B cell (primary cell): ENCODE data around the gene TYROBP. TPM values are rescaled to one million over a fixed set of nuclear protein-coding genes. Genes with fewer than 3 reads are reported as not detected.

ENCODE experiments used
- ATAC-seq: fragments of 200-7000 bp; cut with Tn5 transposase; one replicate; pipeline ENCODE4 v1.10.0; 2021; ENCODE audit warnings: low read depth, mild to moderate bottlenecking, moderate number of reproducible peaks, moderate library complexity
- CTCF ChIA-PET: fragments of 350-600 bp; sonication (Branson Sonifier 250); formaldehyde crosslinking; loops from one replicate; lab custom pipeline; 2021; ENCODE audit warnings: antibody characterized with exemption, inconsistent platforms; lab: Charles Lee
- POLR2A ChIA-PET: fragments of 350-600 bp; sonication (Branson Sonifier 250); formaldehyde crosslinking; loops from one replicate; lab custom pipeline; 2021; ENCODE audit warnings: antibody characterized with exemption; lab: Charles Lee
- DNase-seq: peaks from one replicate; pipeline ENCODE4 v3.0.0; 2013
- H2AFZ ChIP-seq: 2 replicates; pipeline ENCODE4 v1.6.1; 2012; ENCODE audit warnings: mild to moderate bottlenecking, low read depth, low read length; ENCODE audit not compliant: insufficient read depth, poor library complexity, severe bottlenecking
- H3K27ac ChIP-seq, 2 donors: 1 replicate in 1 of 2; 2 replicates in 1 of 2; pipeline ENCODE4 v1.5.1; 2012 to 2013; ENCODE audit warnings: low read length in 2 of 2, mild to moderate bottlenecking in 2 of 2, moderate library complexity in 1 of 2
- H3K27me3 ChIP-seq, 4 experiments: fragments of 200-600 bp in 1 of 4; sonication (generic) in 1 of 4; replicated peaks in 1 of 4; 1 replicate in 2 of 4; 2 replicates in 2 of 4; pipeline versions ENCODE4 v1.6.1 to v1.7.0; 2013 to 2016; ENCODE audit warnings: low read length in 3 of 4, mild to moderate bottlenecking in 2 of 4, mixed read lengths in 1 of 4, moderate library complexity in 1 of 4; ENCODE audit not compliant: insufficient read depth in 4 of 4, control insufficient read depth in 3 of 4; ENCODE audit errors: control extremely low read depth in 1 of 4
- H3K36me3 ChIP-seq, 2 experiments: replicated peaks in 1 of 2; 1 replicate in 1 of 2; 2 replicates in 1 of 2; pipeline versions ENCODE4 v1.6.1 to v1.7.1; 2013; ENCODE audit warnings: low read length in 1 of 2; ENCODE audit not compliant: insufficient read depth in 2 of 2, control insufficient read depth in 1 of 2; ENCODE audit errors: control extremely low read depth in 1 of 2, extremely low read depth in 1 of 2
- H3K4me1 ChIP-seq, 2 donors: fragments of 200-600 bp in 1 of 2; sonication (generic) in 1 of 2; 1 replicate in 1 of 2; 2 replicates in 1 of 2; pipeline versions ENCODE4 v1.5.1 to v1.6.1; 2013 to 2017; ENCODE audit warnings: low read length in 2 of 2; ENCODE audit not compliant: control insufficient read depth in 2 of 2, insufficient read depth in 2 of 2
- H3K4me2 ChIP-seq: replicated peaks from 2 replicates; pipeline ENCODE3; 2012; ENCODE audit warnings: mild to moderate bottlenecking, low read depth, low read length; ENCODE audit not compliant: poor library complexity, severe bottlenecking
- H3K4me3 ChIP-seq, 5 experiments: fragments of 200-600 bp in 1 of 5; sonication (generic) in 1 of 5; 1 replicate in 3 of 5; 2 replicates in 2 of 5; pipeline versions ENCODE4 v1.5.1 to v1.7.0; 2011 to 2016; ENCODE audit warnings: low read length in 4 of 5, mild to moderate bottlenecking in 4 of 5, low read depth in 2 of 5, control low read depth in 1 of 5, moderate library complexity in 1 of 5; ENCODE audit not compliant: insufficient read depth in 1 of 5; ENCODE audit errors: control extremely low read depth in 1 of 5, extremely low read depth in 1 of 5
- H3K79me2 ChIP-seq: fragments of 200-600 bp; sonication (generic); one replicate; pipeline ENCODE4 v1.6.0; 2016; ENCODE audit warnings: low read length; ENCODE audit not compliant: control insufficient read depth, insufficient read depth
- H3K9ac ChIP-seq: fragments of 200-600 bp; sonication (generic); 2 replicates; pipeline ENCODE4 v1.6.1; 2017; ENCODE audit warnings: mild to moderate bottlenecking, low read length, moderate library complexity
- H3K9me3 ChIP-seq, 3 donors: one replicate each; pipeline versions ENCODE4 v1.6.1 to v1.7.1; 2013; ENCODE audit warnings: low read length in 2 of 3; ENCODE audit not compliant: control insufficient read depth in 2 of 3, insufficient read depth in 1 of 3; ENCODE audit errors: control extremely low read depth in 1 of 3
- H4K20me1 ChIP-seq: 2 replicates; pipeline ENCODE4 v1.6.0; 2012; ENCODE audit warnings: mild to moderate bottlenecking, low read length; ENCODE audit not compliant: insufficient read depth, control insufficient read depth, poor library complexity, severe bottlenecking
- H3K27ac Mint-ChIP-seq: one replicate; pipeline ENCODE4 v1.8.0; 2021; ENCODE audit warnings: mixed read lengths
- H3K27me3 Mint-ChIP-seq: one replicate; pipeline ENCODE4 v1.8.0; 2021; ENCODE audit warnings: mixed read lengths
- H3K4me1 Mint-ChIP-seq: one replicate; pipeline ENCODE4 v1.8.0; 2021; ENCODE audit warnings: mixed read lengths
- H3K4me3 Mint-ChIP-seq: one replicate; pipeline ENCODE4 v1.8.0; 2021; ENCODE audit warnings: mixed read lengths
- H3K9me3 Mint-ChIP-seq: one replicate; pipeline ENCODE4 v1.8.0; 2022; ENCODE audit warnings: mixed read lengths; ENCODE audit not compliant: insufficient read depth
- EZH2 ChIP-seq: IDR thresholded peaks from 2 replicates; pipeline ENCODE4 v1.6.1; 2012; ENCODE audit warnings: borderline replicate concordance, low read depth, mild to moderate bottlenecking, moderate library complexity, low read length; ENCODE audit not compliant: insufficient read depth, poor library complexity, severe bottlenecking
- WGBS: methylation state at CpG from one replicate; pipeline ENCODE4 v1.1.5; 2013; ENCODE audit warnings: missing lambda C conversion rate; ENCODE audit not compliant: insufficient coverage; 5-methylcytosine and 5-hydroxymethylcytosine counted together
- intact Hi-C: fragments of 100-400 bp; cut with micrococcal nuclease; formaldehyde crosslinking; loops from one replicate; pipeline ENCODE4 v1.10.0; 2022
- polyA plus RNA-seq: library from polyadenylated mRNA; depleted of rRNA; stranded (reverse); fragments of >200 nt; gene quantifications from 2 replicates; pipeline ENCODE4 v1.2.3, GENCODE V29; 2012
- total RNA-seq, 2 donors: library from RNA; stranded (reverse); fragments of 120-200 nt in 1 of 2; gene quantifications; 1 replicate in 1 of 2; 2 replicates in 1 of 2; pipeline versions ENCODE4 v1.2.3 to v1.2.4, GENCODE V29; 2013 to 2022
- TF ChIP-seq, protein P1 (sequence below): fragments of 200-600 bp; IDR thresholded peaks from one replicate; pipeline ENCODE4 v1.8.0; 2022; ENCODE audit warnings: antibody characterized with exemption, mild to moderate bottlenecking

TYROBP gene
- total and polyA plus RNA-seq, 2 donors (not counting 1 experiment from before 2014, with no cell fraction given) = 2.7 to 25.6 TPM

DNA sequence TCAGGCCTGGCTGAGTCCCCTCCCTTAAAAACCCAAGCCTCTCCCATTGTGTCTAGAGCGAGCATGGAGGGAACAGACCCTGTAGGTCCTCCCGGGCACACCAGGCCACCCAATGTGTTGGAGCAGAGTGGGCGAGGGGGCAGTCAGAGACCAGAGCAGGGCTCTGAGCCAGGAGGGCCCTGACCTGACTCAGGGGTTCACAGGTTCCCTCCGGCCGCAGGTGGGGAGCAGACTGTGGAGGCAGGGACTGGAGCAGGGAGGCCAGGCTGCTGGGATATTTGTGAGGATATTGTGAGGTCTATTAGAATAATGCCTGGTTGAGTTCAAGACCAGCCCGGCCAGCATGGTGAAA is 1.6 kb upstream of the TYROBP start:
- no peak for TF ChIP-seq EZH2
- TF ChIP-seq, protein P1, sequence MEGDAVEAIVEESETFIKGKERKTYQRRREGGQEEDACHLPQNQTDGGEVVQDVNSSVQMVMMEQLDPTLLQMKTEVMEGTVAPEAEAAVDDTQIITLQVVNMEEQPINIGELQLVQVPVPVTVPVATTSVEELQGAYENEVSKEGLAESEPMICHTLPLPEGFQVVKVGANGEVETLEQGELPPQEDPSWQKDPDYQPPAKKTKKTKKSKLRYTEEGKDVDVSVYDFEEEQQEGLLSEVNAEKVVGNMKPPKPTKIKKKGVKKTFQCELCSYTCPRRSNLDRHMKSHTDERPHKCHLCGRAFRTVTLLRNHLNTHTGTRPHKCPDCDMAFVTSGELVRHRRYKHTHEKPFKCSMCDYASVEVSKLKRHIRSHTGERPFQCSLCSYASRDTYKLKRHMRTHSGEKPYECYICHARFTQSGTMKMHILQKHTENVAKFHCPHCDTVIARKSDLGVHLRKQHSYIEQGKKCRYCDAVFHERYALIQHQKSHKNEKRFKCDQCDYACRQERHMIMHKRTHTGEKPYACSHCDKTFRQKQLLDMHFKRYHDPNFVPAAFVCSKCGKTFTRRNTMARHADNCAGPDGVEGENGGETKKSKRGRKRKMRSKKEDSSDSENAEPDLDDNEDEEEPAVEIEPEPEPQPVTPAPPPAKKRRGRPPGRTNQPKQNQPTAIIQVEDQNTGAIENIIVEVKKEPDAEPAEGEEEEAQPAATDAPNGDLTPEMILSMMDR = no peak
- H3K4me3 Mint-ChIP-seq = peak overlapping the region; percentile 68
- DNase-seq (no peak), ATAC-seq (no peak)
- no peaks in the 10 kb centered on the region for H3K36me3 ChIP-seq
- no peaks in the 10 kb centered on the region for H4K20me1 ChIP-seq
- ChIA-PET CTCF (interaction anchor here (0.8 to 1.7 kb wide), 5 partner anchors 9 to 28 kb away, joined by 3 to 7 read pairs (median 5); partner anchors contain the start of gene NFKBID), POLR2A (interaction anchor here (1.0 to 1.7 kb wide), 5 partner anchors 9 to 162 kb away, joined by 3 to 10 read pairs (median 4); partner anchors contain the start of genes LIN37 and NFKBID)
- no peaks in the 10 kb centered on the region for H3K9me3 ChIP-seq
- intact Hi-C loops = loop anchor here (1.0 to 10.0 kb wide), 2 partner anchors 19 to 195 kb away; partner anchors contain the start of gene KMT2B
- peak overlapping the region; percentile 87 for H3K27ac Mint-ChIP-seq
- H3K27me3 Mint-ChIP-seq = no peaks in the 10 kb centered on the region
- H3K4me2 ChIP-seq = peak overlapping the region; percentile 66
- peaks cover 37 to 61% of the 10 kb centered on the region in 2 donors for H3K4me1 ChIP-seq
- H3K27ac ChIP-seq = peak overlapping the region; percentile 87
- peak overlapping the region in 2 of 5 experiments; percentile 4 to 33 for H3K4me3 ChIP-seq
- H3K79me2 ChIP-seq = no peaks in the 10 kb centered on the region
- H2AFZ ChIP-seq = no peak overlapping the region
- WGBS = 32% methylated on average over 6 of the region's 6 CpGs
- no peak overlapping the region for H3K9ac ChIP-seq
- peaks cover 56% of the 10 kb centered on the region for H3K4me1 Mint-ChIP-seq
- no peaks in the 10 kb centered on the region for H3K27me3 ChIP-seq
- no peaks in the 10 kb centered on the region for H3K9me3 Mint-ChIP-seq

DNA sequence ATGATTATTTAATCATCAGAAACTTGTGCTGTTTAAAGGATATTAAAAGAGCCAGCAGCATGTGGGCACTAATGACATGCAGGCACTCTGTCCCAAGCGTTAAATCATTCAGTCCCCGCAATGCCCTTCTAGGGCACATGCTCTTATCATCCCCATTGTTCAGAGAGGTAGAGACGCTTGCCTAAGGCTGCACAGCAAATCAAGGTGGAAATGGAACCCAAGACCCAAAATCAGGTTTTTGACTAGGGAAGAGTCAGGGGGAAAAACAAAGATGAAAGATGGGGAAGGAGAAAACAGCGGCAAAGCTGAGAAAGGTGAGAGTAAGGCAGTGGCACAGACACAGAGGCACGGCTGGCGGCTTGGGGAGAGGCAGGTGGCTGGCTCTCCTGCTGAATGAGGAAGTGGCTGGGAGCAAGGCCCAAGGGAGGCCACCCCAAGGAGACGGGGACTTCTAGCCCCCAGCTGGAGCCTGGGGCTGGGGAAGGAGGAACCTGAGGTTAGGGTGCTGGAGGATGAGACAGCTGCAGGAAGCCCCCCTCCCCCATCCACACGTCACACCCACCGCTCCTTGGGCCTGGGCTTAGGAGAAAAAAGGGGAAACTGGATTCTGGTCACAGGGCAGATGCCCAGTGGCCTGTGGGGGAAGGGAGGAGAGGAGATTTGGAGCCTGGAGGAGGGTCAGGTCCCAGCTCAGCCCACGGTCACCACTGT is 1.0 kb upstream of the TYROBP start:
- peak overlapping the region; percentile 87 for H3K27ac ChIP-seq
- H2AFZ ChIP-seq = no peak overlapping the region
- ATAC-seq (peak; percentile 85), DNase-seq (peak; percentile 94)
- no peak overlapping the region for H3K9ac ChIP-seq
- H3K4me3 Mint-ChIP-seq = peak overlapping the region; percentile 68
- no peaks in the 10 kb centered on the region for H3K27me3 ChIP-seq
- H3K79me2 ChIP-seq = no peaks in the 10 kb centered on the region
- H3K9me3 Mint-ChIP-seq = no peaks in the 10 kb centered on the region
- ChIA-PET CTCF (interaction anchor here (0.8 to 1.7 kb wide), 5 partner anchors 8 to 27 kb away, joined by 3 to 7 read pairs (median 5); partner anchors contain the start of gene NFKBID), POLR2A (interaction anchor here (1.0 to 1.7 kb wide), 5 partner anchors 9 to 161 kb away, joined by 3 to 10 read pairs (median 4); partner anchors contain the start of genes LIN37 and NFKBID)
- no peaks in the 10 kb centered on the region for H3K9me3 ChIP-seq
- H3K4me1 Mint-ChIP-seq = peaks cover 61% of the 10 kb centered on the region
- peak overlapping the region in 3 of 5 experiments; percentile 4 to 33 (median 7) for H3K4me3 ChIP-seq
- peak overlapping the region; percentile 66 for H3K4me2 ChIP-seq
- no peaks in the 10 kb centered on the region for H3K27me3 Mint-ChIP-seq
- H4K20me1 ChIP-seq = no peaks in the 10 kb centered on the region
- WGBS = 21% methylated on average over 6 of the region's 10 CpGs
- H3K27ac Mint-ChIP-seq = peak overlapping the region; percentile 87
- peaks cover 42 to 64% of the 10 kb centered on the region in 2 donors for H3K4me1 ChIP-seq
- intact Hi-C loops = loop anchor here (1.0 to 10.0 kb wide), 2 partner anchors 19 to 194 kb away; partner anchors contain the start of gene KMT2B
- TF ChIP-seq, protein P1 = no peak
- TF ChIP-seq EZH2 = no peak
- no peaks in the 10 kb centered on the region for H3K36me3 ChIP-seq
